HepG2 (cell line): ENCODE measurements around the gene NOP56. TPM values are rescaled to one million over a fixed set of nuclear protein-coding genes. Genes with fewer than 3 reads are reported as not detected.

Source experiments
- CBFB ChIP-seq: sonication (generic); formaldehyde crosslinking; IDR thresholded peaks from 2 replicates; pipeline ENCODE4 v1.4.0; 2020; ENCODE audit warnings: missing genetic modification reagents
- ETS1 ChIP-seq: sonication (generic); formaldehyde crosslinking; IDR thresholded peaks from 2 replicates; pipeline ENCODE4 v1.4.0; 2020; ENCODE audit warnings: missing genetic modification reagents
- MAX ChIP-seq: IDR thresholded peaks from 2 replicates; pipeline ENCODE4 v1.6.1; 2012; ENCODE audit warnings: inconsistent platforms
- MTERF4 ChIP-seq: sonication (generic); formaldehyde crosslinking; IDR thresholded peaks from 2 replicates; pipeline ENCODE4 v1.8.0; 2023; ENCODE audit warnings: mild to moderate bottlenecking, missing genetic modification reagents
- NFKBIZ ChIP-seq: IDR thresholded peaks from 2 replicates; pipeline ENCODE4 v1.6.1; 2018; ENCODE audit warnings: missing genetic modification reagents, missing compliant biosample characterization
- RBFOX2 ChIP-seq: fragments of 200-400 bp; formaldehyde crosslinking; IDR thresholded peaks from 2 replicates; pipeline ENCODE4 v1.6.1; 2017; ENCODE audit warnings: low read depth, mild to moderate bottlenecking, low read length
- RBM22 ChIP-seq: fragments of 200-400 bp; formaldehyde crosslinking; optimal IDR thresholded peaks from 2 replicates; pipeline ENCODE3; 2017; ENCODE audit warnings: mild to moderate bottlenecking, low read length, moderate library complexity
- RFX1 ChIP-seq: fragments of 450-650 bp; IDR thresholded peaks from 2 replicates; pipeline ENCODE4 v1.6.1; 2017
- RFX5 ChIP-seq: IDR thresholded peaks from 2 replicates; pipeline ENCODE4 v1.6.1; 2011; ENCODE audit warnings: low read depth, low read length, improper control_type of control experiment
- RXRA ChIP-seq: sonication (generic); formaldehyde crosslinking; IDR thresholded peaks from 2 replicates; pipeline ENCODE4 v1.5.1; 2020; ENCODE audit warnings: missing genetic modification reagents
- SIN3A ChIP-seq: IDR thresholded peaks from 2 replicates; pipeline ENCODE4 v1.6.1; 2011; ENCODE audit warnings: low read depth, mild to moderate bottlenecking, control low read depth, low read length, borderline replicate concordance
- TAF1 ChIP-seq: sonication (generic); formaldehyde crosslinking; IDR thresholded peaks from 2 replicates; pipeline ENCODE4 v1.4.0; 2020; ENCODE audit warnings: missing genetic modification reagents
- TAF15 ChIP-seq: fragments of 200-400 bp; formaldehyde crosslinking; IDR thresholded peaks from one replicate; pipeline ENCODE4 v1.6.1; 2018; ENCODE audit warnings: mild to moderate bottlenecking, low read depth, low read length; ENCODE audit not compliant: poor library complexity, severe bottlenecking
- TOE1 ChIP-seq: sonication (generic); formaldehyde crosslinking; IDR thresholded peaks from 2 replicates; pipeline ENCODE4 v1.4.0; 2020; ENCODE audit warnings: mild to moderate bottlenecking, missing genetic modification reagents
- ZBTB1 ChIP-seq: sonication (generic); formaldehyde crosslinking; IDR thresholded peaks from 2 replicates; pipeline ENCODE4 v1.4.0; 2020; ENCODE audit warnings: missing genetic modification reagents, borderline replicate concordance
- ZBTB3 ChIP-seq: sonication (generic); formaldehyde crosslinking; IDR thresholded peaks from 2 replicates; pipeline ENCODE4 v1.4.0; 2020; ENCODE audit warnings: low read depth, mild to moderate bottlenecking, moderate library complexity, missing genetic modification reagents, borderline replicate concordance
- ZBTB43 ChIP-seq: sonication (generic); formaldehyde crosslinking; conservative IDR thresholded peaks from 2 replicates; pipeline ENCODE4 v1.4.0; 2020; ENCODE audit warnings: missing genetic modification reagents
- ZMYM4 ChIP-seq: sonication (generic); formaldehyde crosslinking; IDR thresholded peaks from 2 replicates; pipeline ENCODE4 v1.8.1; 2023; ENCODE audit warnings: mild to moderate bottlenecking, missing genetic modification reagents
- ZNF138 ChIP-seq: sonication (generic); formaldehyde crosslinking; IDR thresholded peaks from 2 replicates; pipeline ENCODE4 v1.5.0; 2020; ENCODE audit warnings: mild to moderate bottlenecking, low read depth, missing genetic modification reagents
- ZNF225 ChIP-seq: sonication (generic); formaldehyde crosslinking; IDR thresholded peaks from 2 replicates; pipeline ENCODE4 v1.4.0; 2020; ENCODE audit warnings: mild to moderate bottlenecking, missing genetic modification reagents
- ZNF232 ChIP-seq: sonication (generic); formaldehyde crosslinking; IDR thresholded peaks from 2 replicates; pipeline ENCODE4 v1.4.0; 2020; ENCODE audit warnings: missing genetic modification reagents, borderline replicate concordance
- ZNF430 ChIP-seq: sonication (generic); formaldehyde crosslinking; IDR thresholded peaks from 2 replicates; pipeline ENCODE4 v1.9.0; 2021; ENCODE audit warnings: mild to moderate bottlenecking, missing genetic modification reagents
- ZNF460 ChIP-seq: sonication (generic); formaldehyde crosslinking; IDR thresholded peaks from 2 replicates; pipeline ENCODE4 v1.5.1; 2020; ENCODE audit warnings: missing genetic modification reagents, mild to moderate bottlenecking, borderline replicate concordance
- ZNF468 ChIP-seq: sonication (generic); formaldehyde crosslinking; IDR thresholded peaks from 2 replicates; pipeline ENCODE4 v1.8.0; 2022; ENCODE audit warnings: mild to moderate bottlenecking, moderate library complexity, missing genetic modification reagents
- ZNF484 ChIP-seq: sonication (generic); formaldehyde crosslinking; IDR thresholded peaks from 2 replicates; pipeline ENCODE4 v1.5.1; 2020; ENCODE audit warnings: mild to moderate bottlenecking, low read depth, missing genetic modification reagents, borderline replicate concordance
- ZNF605 ChIP-seq: sonication (generic); formaldehyde crosslinking; IDR thresholded peaks from 2 replicates; pipeline ENCODE4 v1.8.0; 2022; ENCODE audit warnings: mild to moderate bottlenecking, missing genetic modification reagents
- ZNF766 ChIP-seq: sonication (generic); formaldehyde crosslinking; IDR thresholded peaks from 2 replicates; pipeline ENCODE4 v1.5.0; 2020; ENCODE audit warnings: missing genetic modification reagents, borderline replicate concordance
- ZNF772 ChIP-seq: sonication (generic); formaldehyde crosslinking; IDR thresholded peaks from 2 replicates; pipeline ENCODE4 v1.5.0; 2020; ENCODE audit warnings: mild to moderate bottlenecking, missing genetic modification reagents
- polyA plus RNA-seq, 8 experiments: library from polyadenylated mRNA; depleted of rRNA in 3 of 8; stranded (reverse) in 7 of 8; unstranded in 1 of 8; fragments of >200 nt; fragmentation: Illumina TruSeq in 4 of 8; extraction: Trizol in 4 of 8; gene quantifications; 2 replicates each; pipeline versions ENCODE4 v1.2.1 to v1.2.3, GENCODE V29; 2011 to 2016; ENCODE audit warnings: low read depth in 4 of 8, missing spikeins in 1 of 8, mixed read lengths in 1 of 8; ENCODE audit not compliant: insufficient read depth in 1 of 8
- total RNA-seq, 5 experiments: library from RNA; depleted of rRNA; stranded (reverse); fragments of >200 nt; fragmentation: Illumina TruSeq; extraction: Trizol; gene quantifications; 2 replicates each; pipeline ENCODE4 v1.2.3, GENCODE V29; 2016; ENCODE audit warnings: low read depth in 1 of 5

Gene NOP56
- total and polyA plus RNA-seq, 2 of the 13 experiments (the other 11 are each of a cell fraction or from before 2014, with no cell fraction given), result 369 to 1,116 TPM

GRCh38 chr20:2663887-2664719, 11.7 kb downstream of the NOP56 start, which contains the start of gene IDH3B (continued):
- no peak for TF ChIP-seq MTERF4 (CRISPR knock-in tag)
- peak; percentile 80 for TF ChIP-seq ZNF766 (CRISPR knock-in tag)
- no peak for TF ChIP-seq ZNF484 (CRISPR knock-in tag)
- peak; percentile 98 for TF ChIP-seq TAF1 (CRISPR knock-in tag)
- peak; percentile 81 for TF ChIP-seq ZNF232 (CRISPR knock-in tag)
- TF ChIP-seq ZNF460 (CRISPR knock-in tag), result no peak; the same call in 1 of the 2 replicates
- TF ChIP-seq TAF15, result peak; percentile 48
- TF ChIP-seq ETS1 (CRISPR knock-in tag), result 0 out of 2 replicates have a peak, but pooled peaks have one; percentile 63
- no peak; the same call in 1 of the 2 replicates for TF ChIP-seq ZNF138 (CRISPR knock-in tag)
- TF ChIP-seq ZBTB1 (CRISPR knock-in tag), result no peak
- peak; percentile 87 for TF ChIP-seq ZBTB3
- TF ChIP-seq ZNF468, result no peak; the same call in 1 of the 2 replicates
- peak; percentile 94 for TF ChIP-seq RBFOX2
- TF ChIP-seq MAX, result peak; percentile 90
- TF ChIP-seq ZBTB43, result peak; percentile 67
- TF ChIP-seq ZNF225, result peak; percentile 79; the same call in 1 of the 2 replicates
- TF ChIP-seq ZNF430 (CRISPR knock-in tag), result peak; percentile 98
- no peak for TF ChIP-seq NFKBIZ (CRISPR knock-in tag)
- peak; percentile 95 for TF ChIP-seq ZMYM4 (CRISPR knock-in tag)
- TF ChIP-seq ZNF605 (CRISPR knock-in tag), result peak; percentile 97
- TF ChIP-seq CBFB (CRISPR knock-in tag), result peak; percentile 97
- TF ChIP-seq SIN3A, result no peak; the same call in 1 of the 2 replicates
- peak; percentile 57 for TF ChIP-seq RBM22
- TF ChIP-seq TOE1 (CRISPR knock-in tag), result peak; percentile 59; the same call in 1 of the 2 replicates
- TF ChIP-seq RXRA (CRISPR knock-in tag), result peak; percentile 89
- no peak for TF ChIP-seq RFX5
- TF ChIP-seq RFX1, result no peak
- peak; percentile 69; the same call in 1 of the 2 replicates for TF ChIP-seq ZNF772 (CRISPR knock-in tag)
